AG04450 (cell line): Measurements from ENCODE around the gene ZBTB20. TPM values are rescaled to one million over a fixed set of nuclear protein-coding genes. Genes with fewer than 3 reads are reported as not detected.

Source experiments
- CTCF ChIA-PET: fragments of 300-600, 350-600 bp; formaldehyde crosslinking; extraction: SDS; loops from one replicate; lab custom pipeline; 2022; ENCODE audit warnings: antibody characterized with exemption, inconsistent platforms; lab: Charles Lee
- POLR2A ChIA-PET: fragments of 350-600 bp; formaldehyde crosslinking; extraction: SDS; loops from one replicate; lab custom pipeline; 2021; ENCODE audit warnings: antibody characterized with exemption, inconsistent platforms; lab: Yijun Ruan, JAX
- DNase-seq: peaks from one replicate; pipeline ENCODE4 v3.0.0-alpha.2; 2011; ENCODE audit warnings: low read depth, low spot score
- H3K27ac ChIP-seq: one replicate; pipeline ENCODE4 v1.5.1; 2012; ENCODE audit warnings: low read depth, low read length, control low read depth
- H3K27me3 ChIP-seq: one replicate; pipeline ENCODE4 v1.6.0; 2012; ENCODE audit warnings: low read length; ENCODE audit not compliant: control insufficient read depth, insufficient read depth
- H3K4me3 ChIP-seq: 2 replicates; pipeline ENCODE4 v1.5.1; 2011; ENCODE audit warnings: mild to moderate bottlenecking, low read depth, low read length, control low read depth
- H3K9me3 ChIP-seq: 2 replicates; pipeline ENCODE4 v1.5.1; 2012; ENCODE audit warnings: low read length; ENCODE audit not compliant: control insufficient read depth, insufficient read depth
- polyA plus RNA-seq: library from polyadenylated mRNA; depleted of rRNA; stranded (reverse); fragments of >200 nt; gene quantifications from 2 replicates; pipeline ENCODE4 v1.2.3, GENCODE V29; 2011
- TF ChIP-seq, protein P1 (sequence below): IDR thresholded peaks from 2 replicates; pipeline ENCODE4 v1.5.1; 2011; ENCODE audit warnings: low read depth, low read length, control low read depth, inconsistent platforms

ZBTB20 gene
- polyA plus RNA-seq, 1 experiment, result 3.0 TPM

DNA sequence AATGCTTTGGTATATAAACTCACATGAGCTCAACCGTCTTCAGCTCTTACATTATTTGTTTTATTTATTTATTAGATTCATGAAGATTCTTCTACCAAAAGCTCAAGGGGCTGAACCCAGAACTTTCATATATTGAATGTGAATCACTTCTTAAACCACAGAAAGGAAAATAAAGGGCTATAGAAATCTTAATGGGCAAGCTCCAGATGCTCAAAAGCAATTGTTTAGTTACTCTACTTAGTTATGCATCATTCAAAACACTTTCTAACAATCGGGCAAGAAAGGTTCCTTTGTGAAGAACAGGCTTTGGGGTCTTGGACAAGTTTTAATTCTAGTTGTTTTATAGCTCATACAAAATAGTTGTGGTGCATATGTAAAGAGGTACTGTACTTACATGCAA lies 473.1 kb downstream of the ZBTB20 start:
- Histone ChIP-seq H3K27ac (no peak overlapping the region), H3K4me3 (no peak overlapping the region), H3K27me3 (no peaks in the 10 kb centered on the region), H3K9me3 (no peaks in the 10 kb centered on the region)
- TF ChIP-seq, protein P1, sequence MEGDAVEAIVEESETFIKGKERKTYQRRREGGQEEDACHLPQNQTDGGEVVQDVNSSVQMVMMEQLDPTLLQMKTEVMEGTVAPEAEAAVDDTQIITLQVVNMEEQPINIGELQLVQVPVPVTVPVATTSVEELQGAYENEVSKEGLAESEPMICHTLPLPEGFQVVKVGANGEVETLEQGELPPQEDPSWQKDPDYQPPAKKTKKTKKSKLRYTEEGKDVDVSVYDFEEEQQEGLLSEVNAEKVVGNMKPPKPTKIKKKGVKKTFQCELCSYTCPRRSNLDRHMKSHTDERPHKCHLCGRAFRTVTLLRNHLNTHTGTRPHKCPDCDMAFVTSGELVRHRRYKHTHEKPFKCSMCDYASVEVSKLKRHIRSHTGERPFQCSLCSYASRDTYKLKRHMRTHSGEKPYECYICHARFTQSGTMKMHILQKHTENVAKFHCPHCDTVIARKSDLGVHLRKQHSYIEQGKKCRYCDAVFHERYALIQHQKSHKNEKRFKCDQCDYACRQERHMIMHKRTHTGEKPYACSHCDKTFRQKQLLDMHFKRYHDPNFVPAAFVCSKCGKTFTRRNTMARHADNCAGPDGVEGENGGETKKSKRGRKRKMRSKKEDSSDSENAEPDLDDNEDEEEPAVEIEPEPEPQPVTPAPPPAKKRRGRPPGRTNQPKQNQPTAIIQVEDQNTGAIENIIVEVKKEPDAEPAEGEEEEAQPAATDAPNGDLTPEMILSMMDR, result no peak
- ChIA-PET CTCF (no interaction called here), POLR2A (no interaction called here)
- DNase-seq, result peak; percentile 18

DNA sequence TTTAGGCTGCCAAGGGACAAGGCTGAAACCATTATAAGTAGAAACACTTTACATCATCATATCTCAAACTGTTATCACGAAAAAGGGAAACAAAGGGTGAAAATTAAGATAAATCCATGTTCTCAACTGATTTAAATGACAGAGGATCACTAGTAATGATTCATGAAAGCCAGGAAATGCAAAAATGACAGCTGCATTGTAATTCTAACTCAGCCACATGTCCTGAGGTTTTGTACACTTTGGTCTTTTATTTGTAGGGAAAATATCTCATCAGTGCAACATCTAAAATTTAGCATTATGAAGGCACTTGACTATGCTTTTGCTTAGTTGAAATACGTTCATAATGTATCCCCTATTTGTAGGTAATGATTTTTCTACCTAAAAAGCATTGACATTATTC lies 473.6 kb downstream of the ZBTB20 start:
- ChIA-PET POLR2A (no interaction called here), CTCF (no interaction called here)
- Histone ChIP-seq H3K27ac (no peak overlapping the region), H3K27me3 (no peaks in the 10 kb centered on the region), H3K4me3 (no peak overlapping the region), H3K9me3 (no peaks in the 10 kb centered on the region)
- DNase-seq, result no peak
- TF ChIP-seq, protein P1, result no peak

DNA sequence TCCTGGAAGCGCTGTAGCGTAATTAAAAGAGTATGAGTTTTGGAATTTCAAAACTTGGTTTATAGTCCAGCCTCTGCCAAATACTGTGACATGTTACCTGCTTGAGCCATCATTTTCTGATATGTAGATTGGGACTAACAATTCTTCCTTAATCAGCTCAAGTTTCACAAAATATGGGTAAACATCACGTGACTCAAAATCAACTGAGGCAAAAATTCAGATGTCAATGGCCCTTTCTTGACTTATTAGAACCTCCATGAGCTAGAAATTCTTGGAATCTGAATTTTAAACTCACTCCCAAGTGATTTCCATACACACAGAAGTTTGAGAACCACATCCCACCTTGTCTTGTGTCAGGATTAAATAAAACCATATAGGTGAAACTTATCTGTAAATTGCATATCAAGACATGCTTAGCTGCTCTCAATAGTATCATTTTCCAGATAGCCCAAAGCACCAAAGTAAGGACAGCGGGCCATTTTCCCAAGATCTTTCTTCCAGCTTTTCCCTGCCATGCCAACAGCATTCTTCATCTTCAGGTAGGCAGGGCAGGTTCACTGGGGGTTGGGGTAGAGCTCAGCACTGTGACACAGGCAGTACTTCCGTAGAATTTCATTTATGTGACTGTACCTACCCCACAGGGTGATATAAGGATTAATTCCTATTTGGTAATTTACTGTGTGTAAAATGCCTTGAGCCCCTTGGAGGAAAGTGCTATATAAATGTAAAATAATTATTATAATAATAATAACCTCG lies 474.2 kb downstream of the ZBTB20 start:
- TF ChIP-seq, protein P1, result no peak
- CTCF ChIA-PET, result no interaction called here

DNA sequence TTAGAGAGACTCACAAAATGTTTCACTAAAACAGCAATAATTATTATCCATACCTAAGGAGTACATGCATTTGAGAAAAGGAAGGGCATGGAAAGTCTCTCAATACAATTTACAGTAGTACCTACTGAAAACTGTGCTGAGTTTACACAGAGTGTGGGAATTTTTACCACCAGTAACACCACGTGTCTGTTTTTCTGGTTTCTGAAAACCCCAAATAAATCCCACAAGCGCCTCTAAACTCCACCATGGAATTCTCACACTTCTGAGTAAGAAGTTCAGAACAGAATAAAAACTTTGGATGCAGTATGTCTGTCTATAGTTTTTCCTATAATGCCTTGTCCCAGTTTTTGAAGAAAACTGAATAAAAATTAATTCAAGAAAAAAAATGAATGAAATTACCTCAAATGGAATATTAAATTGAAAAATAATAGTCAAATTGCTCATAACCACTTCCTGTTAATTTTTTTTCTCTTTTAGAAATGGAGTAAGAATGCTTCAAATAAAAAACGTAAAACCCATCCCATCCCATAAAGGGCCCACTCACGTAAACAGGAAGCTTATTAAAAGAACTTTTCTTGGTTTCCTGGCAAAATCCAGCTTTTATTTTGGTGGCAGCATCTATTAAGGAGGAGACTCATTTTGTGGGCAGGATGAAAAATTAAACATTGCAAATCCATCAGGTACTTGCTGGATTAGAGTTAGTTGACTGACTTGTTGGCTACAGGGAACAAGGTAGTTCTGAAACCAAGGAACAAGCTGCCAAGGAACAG lies 475.2 kb downstream of the ZBTB20 start:
- H3K4me3 ChIP-seq, result no peak overlapping the region
- DNase-seq, result no peak
- CTCF ChIA-PET, result no interaction called here
- H3K9me3 ChIP-seq, result no peaks in the 10 kb centered on the region
- H3K27me3 ChIP-seq, result no peaks in the 10 kb centered on the region
- TF ChIP-seq, protein P1, result no peak
- no peak overlapping the region for H3K27ac ChIP-seq
- POLR2A ChIA-PET, result no interaction called here

More for the DNA sequence above, 474.2 kb downstream of the ZBTB20 start:
- Histone ChIP-seq H3K27ac (no peak overlapping the region), H3K27me3 (no peaks in the 10 kb centered on the region), H3K9me3 (no peaks in the 10 kb centered on the region), H3K4me3 (no peak overlapping the region)
- POLR2A ChIA-PET, result no interaction called here
- DNase-seq, result no peak

DNA sequence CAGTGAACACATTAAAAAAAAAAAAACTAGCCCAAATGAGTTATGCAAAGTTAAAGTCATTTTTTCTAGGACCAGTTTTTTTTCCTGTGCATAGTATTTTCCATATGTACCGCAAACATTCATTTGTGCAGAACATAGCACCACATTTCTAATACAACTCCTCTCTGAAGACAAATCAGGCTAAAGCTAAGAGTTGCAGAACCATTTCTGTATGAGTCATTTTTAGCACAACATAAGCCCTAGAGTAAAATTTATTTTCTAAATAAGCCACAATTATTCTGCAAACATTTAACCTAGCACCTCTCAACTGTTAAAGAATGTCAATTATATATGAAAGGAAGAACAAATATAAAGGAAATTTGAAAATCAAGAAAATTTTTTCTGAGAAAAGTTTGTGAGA lies 477.5 kb downstream of the ZBTB20 start:
- POLR2A ChIA-PET, result no interaction called here
- no peak for DNase-seq
- TF ChIP-seq, protein P1, result no peak

More for the DNA sequence above, 477.5 kb downstream of the ZBTB20 start:
- no peaks in the 10 kb centered on the region for H3K27me3 ChIP-seq
- CTCF ChIA-PET, result no interaction called here
- H3K4me3 ChIP-seq, result no peak overlapping the region
- no peaks in the 10 kb centered on the region for H3K9me3 ChIP-seq
- no peak overlapping the region for H3K27ac ChIP-seq
